Neutrophil (primary cell): Measurements from ENCODE around the gene MPND.
"Not testable (repeated sequence)": the region's sequence is repeated elsewhere in the genome, so short reads cannot be mapped to it uniquely, and the experiment has no call there.

Experiments used
- H3K27ac ChIP-seq: fragments of 200-600 bp; sonication (generic); 2 replicates; pipeline ENCODE4 v1.5.1; 2016; ENCODE audit warnings: mild to moderate bottlenecking, moderate library complexity
- H3K27me3 ChIP-seq: fragments of 200-600 bp; sonication (generic); 2 replicates; pipeline ENCODE4 v1.6.0; 2016; ENCODE audit warnings: mild to moderate bottlenecking
- H3K36me3 ChIP-seq: fragments of 200-600 bp; sonication (generic); 2 replicates; pipeline ENCODE4 v1.5.1; 2017
- H3K4me1 ChIP-seq, 2 experiments: fragments of 200-600 bp in 1 of 2; sonication (generic) in 1 of 2; 1 replicate in 1 of 2; 2 replicates in 1 of 2; pipeline versions ENCODE4 v1.5.1 to v1.6.1; 2013 to 2016; ENCODE audit warnings: low read depth in 1 of 2, low read length in 1 of 2, mild to moderate bottlenecking in 1 of 2, moderate library complexity in 1 of 2; ENCODE audit not compliant: control insufficient read depth in 1 of 2, insufficient read depth in 1 of 2
- H3K4me3 ChIP-seq, 2 experiments: fragments of 200-600 bp in 1 of 2; sonication (generic) in 1 of 2; 1 replicate in 1 of 2; 2 replicates in 1 of 2; pipeline ENCODE4 v1.5.1; 2013 to 2016; ENCODE audit warnings: low read depth in 1 of 2, low read length in 1 of 2, mild to moderate bottlenecking in 1 of 2, moderate library complexity in 1 of 2
- H3K9me3 ChIP-seq: fragments of 200-600 bp; sonication (generic); 2 replicates; pipeline ENCODE4 v1.5.1; 2016
- TF ChIP-seq, protein P1 (sequence below): fragments of 200-600 bp; sonication (generic); IDR thresholded peaks from 2 replicates; pipeline ENCODE4 v1.5.1; 2016; ENCODE audit warnings: antibody characterized with exemption

Gene MPND

GRCh38 chr19:4346020-4346383 is 2.6 kb downstream of the MPND start:
- Histone ChIP-seq H3K36me3 (no peaks in the 10 kb centered on the region), H3K9me3 (no peaks in the 10 kb centered on the region), H3K27me3 (no peaks in the 10 kb centered on the region), H3K4me3 (no peak overlapping the region), H3K4me1 (peaks cover 19 to 20% of the 10 kb centered on the region in 2 experiments), H3K27ac (no peak overlapping the region)
- TF ChIP-seq, protein P1, sequence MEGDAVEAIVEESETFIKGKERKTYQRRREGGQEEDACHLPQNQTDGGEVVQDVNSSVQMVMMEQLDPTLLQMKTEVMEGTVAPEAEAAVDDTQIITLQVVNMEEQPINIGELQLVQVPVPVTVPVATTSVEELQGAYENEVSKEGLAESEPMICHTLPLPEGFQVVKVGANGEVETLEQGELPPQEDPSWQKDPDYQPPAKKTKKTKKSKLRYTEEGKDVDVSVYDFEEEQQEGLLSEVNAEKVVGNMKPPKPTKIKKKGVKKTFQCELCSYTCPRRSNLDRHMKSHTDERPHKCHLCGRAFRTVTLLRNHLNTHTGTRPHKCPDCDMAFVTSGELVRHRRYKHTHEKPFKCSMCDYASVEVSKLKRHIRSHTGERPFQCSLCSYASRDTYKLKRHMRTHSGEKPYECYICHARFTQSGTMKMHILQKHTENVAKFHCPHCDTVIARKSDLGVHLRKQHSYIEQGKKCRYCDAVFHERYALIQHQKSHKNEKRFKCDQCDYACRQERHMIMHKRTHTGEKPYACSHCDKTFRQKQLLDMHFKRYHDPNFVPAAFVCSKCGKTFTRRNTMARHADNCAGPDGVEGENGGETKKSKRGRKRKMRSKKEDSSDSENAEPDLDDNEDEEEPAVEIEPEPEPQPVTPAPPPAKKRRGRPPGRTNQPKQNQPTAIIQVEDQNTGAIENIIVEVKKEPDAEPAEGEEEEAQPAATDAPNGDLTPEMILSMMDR = no peak

- H3K4me1 ChIP-seq = peaks cover 14% of the 10 kb centered on the region in 2 experiments
- H3K4me3 ChIP-seq = no peak overlapping the region
- H3K9me3 ChIP-seq = no peaks in the 10 kb centered on the region
- H3K27ac ChIP-seq = no peak overlapping the region
- H3K36me3 ChIP-seq = no peaks in the 10 kb centered on the region
- no peaks in the 10 kb centered on the region for H3K27me3 ChIP-seq
- TF ChIP-seq, protein P1 = no peak
These were observed 4.2 kb downstream of the MPND start for GRCh38 chr19:4347521-4347920.

- not testable (repeated sequence) for H3K36me3 ChIP-seq, H3K4me3 ChIP-seq, H3K9me3 ChIP-seq, H3K27ac ChIP-seq, H3K27me3 ChIP-seq, H3K4me1 ChIP-seq
These were observed 5.9 kb downstream of the MPND start for GRCh38 chr19:4349225-4349624.

DNA sequence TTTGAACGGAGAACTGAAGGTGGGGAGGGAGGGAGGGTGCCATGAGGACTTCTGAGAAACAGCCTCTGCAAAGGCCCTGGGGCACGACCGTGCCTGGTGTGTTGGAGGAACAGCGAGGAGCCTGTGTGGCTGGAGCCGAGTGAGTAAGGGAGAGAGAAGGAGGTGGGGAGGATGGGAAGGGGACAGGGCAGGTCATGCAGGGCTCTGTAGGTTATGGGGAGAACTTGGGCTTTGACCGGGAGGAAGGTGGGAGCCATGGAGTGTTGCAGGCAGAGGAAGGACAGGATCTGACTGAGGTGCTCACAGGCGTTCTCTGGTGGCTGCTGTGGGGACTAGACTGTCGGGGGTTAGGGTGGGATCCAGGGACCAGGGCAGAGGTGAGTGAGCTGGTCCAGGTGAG is 6.7 kb downstream of the MPND start:
- Histone ChIP-seq H3K4me3 (no peak overlapping the region), H3K27ac (no peak overlapping the region), H3K4me1 (peaks cover 0 to 2% of the 10 kb centered on the region in 2 experiments), H3K36me3 (peaks cover 9% of the 10 kb centered on the region), H3K27me3 (no peaks in the 10 kb centered on the region), H3K9me3 (no peaks in the 10 kb centered on the region)
- TF ChIP-seq, protein P1 = no peak

DNA sequence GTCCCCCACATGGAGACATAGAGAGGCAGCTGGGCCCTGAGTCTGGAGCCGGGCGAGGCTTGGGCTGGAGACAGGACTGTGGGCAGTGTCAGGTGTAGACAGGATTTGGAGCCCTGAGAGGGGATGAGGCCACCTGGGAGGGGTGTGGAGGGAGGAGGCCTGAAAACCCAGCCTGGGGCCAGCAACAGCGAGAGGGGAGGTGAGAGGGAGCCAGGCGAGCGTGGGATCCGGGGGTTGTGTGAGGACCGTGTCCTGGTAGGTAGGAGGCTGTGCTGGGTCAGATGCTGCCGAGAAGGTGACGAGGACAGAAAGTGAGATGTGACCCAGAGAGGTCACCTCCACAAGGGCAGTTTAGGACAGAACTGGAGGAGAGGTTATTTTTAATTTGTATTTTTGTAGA is 7.4 kb downstream of the MPND start:
- TF ChIP-seq, protein P1 = no peak
- H3K36me3 ChIP-seq = peaks cover 9% of the 10 kb centered on the region
- no peaks in the 10 kb centered on the region for H3K27me3 ChIP-seq
- H3K4me3 ChIP-seq = no peak overlapping the region
- no peaks in the 10 kb centered on the region for H3K9me3 ChIP-seq
- no peak overlapping the region for H3K27ac ChIP-seq
- peaks cover 0 to 2% of the 10 kb centered on the region in 2 experiments for H3K4me1 ChIP-seq

DNA sequence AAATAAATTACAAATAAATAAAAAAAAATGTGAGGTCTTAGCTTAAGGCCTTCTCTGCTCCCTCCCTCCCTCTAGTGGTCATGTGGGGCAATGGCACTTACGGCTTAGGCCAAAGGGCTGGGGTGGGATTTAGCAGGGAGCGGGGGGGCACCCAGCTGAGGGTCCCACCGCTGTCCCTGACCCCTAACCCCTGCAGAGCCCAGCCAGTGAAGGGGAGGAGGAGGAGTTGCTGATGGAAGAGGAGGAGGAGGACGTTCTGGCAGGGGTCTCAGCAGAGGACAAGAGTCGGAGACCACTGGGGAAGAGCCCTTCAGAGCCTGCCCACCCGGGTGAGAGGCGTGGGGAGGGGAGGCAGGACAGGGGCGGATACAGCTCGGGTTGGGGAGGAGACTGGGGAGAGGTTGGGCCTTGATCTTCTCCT is 9.3 kb downstream of the MPND start:
- Histone ChIP-seq H3K27ac (no peak overlapping the region), H3K4me3 (no peak overlapping the region), H3K36me3 (peaks cover 20% of the 10 kb centered on the region), H3K27me3 (no peaks in the 10 kb centered on the region), H3K9me3 (no peaks in the 10 kb centered on the region), H3K4me1 (no peaks in the 10 kb centered on the region)
- TF ChIP-seq, protein P1 = peak; percentile 80
